ENCODE results near the gene GSG1.

The GSG1 gene

GRCh38 chr12:13144266-13144828 lies 40.9 kb upstream of the GSG1 start:
- Histone ChIP-seq H3K9ac (no peak overlapping the region), H3K4me2 (peak overlapping the region; percentile 42 to 87 (median 80)), H4K20me1 (no peaks in the 10 kb centered on the region), H3K27ac (peak overlapping the region in 10 of 11 experiments; percentile 1 to 67 (median 50); a peak in 15 of 22 replicates), H3K27me3 (no peaks in the 10 kb centered on the region), H3K36me3 (no peaks in the 10 kb centered on the region), H3K4me3 (no peak overlapping the region; a peak in 1 of 20 replicates), H3K4me1 (peaks cover 15 to 43% (median 24%) of the 10 kb centered on the region in 10 experiments), H3K9me3 (replicated peaks in 1 of 11) (peaks cover 0 to 22% (median 14%) of the 10 kb centered on the region in 11 experiments; a peak in 15 of 22 replicates)
- TF ChIP-seq Cebpa-rat (IDR thresholded peaks at IDR 0.05) = no peak

DNA sequence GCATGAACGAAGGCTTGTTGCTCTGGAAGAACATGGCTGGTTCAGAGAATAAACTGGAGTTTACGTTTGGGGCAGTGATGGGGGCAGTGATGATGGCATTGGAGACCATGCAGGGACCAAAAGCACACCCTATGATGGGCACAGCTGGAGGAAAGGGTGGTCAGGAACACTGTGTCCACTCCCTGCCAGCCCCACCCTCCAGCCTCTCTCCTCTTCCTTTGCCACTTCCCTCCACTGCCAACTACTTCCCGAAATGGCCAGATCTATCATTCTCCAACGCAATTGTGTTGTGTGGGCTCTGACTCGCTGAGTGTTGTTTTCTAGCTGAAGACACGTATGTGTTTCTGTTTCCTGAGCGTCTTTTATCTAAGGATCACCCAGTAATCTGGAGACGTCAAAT lies 39.3 kb upstream of the GSG1 start:
- peaks cover 0 to 24% (median 14%) of the 10 kb centered on the region in 11 experiments; a peak in 15 of 22 replicates for H3K9me3 ChIP-seq (replicated peaks in 1 of 11)
- H3K27me3 ChIP-seq = no peaks in the 10 kb centered on the region
- peaks cover 15 to 43% (median 24%) of the 10 kb centered on the region in 10 experiments for H3K4me1 ChIP-seq
- no peak overlapping the region for H3K9ac ChIP-seq
- no peaks in the 10 kb centered on the region for H4K20me1 ChIP-seq
- peak overlapping the region in 5 of 11 experiments; percentile 6 to 35 (median 27); a peak in 7 of 22 replicates for H3K4me2 ChIP-seq
- no peak overlapping the region for H3K4me3 ChIP-seq
- H3K27ac ChIP-seq = 0 out of 22 replicates have a peak overlapping the region, but pooled peaks of 1 of the 11 experiments have one; percentile 6
- H3K36me3 ChIP-seq = no peaks in the 10 kb centered on the region
- no peak for TF ChIP-seq Cebpa-rat (IDR thresholded peaks at IDR 0.05)

GRCh38 chr12:13141686-13142085 lies 38.2 kb upstream of the GSG1 start:
- H3K9me3 ChIP-seq (replicated peaks in 1 of 11) = peaks cover 0 to 24% (median 14%) of the 10 kb centered on the region in 11 experiments; a peak in 15 of 22 replicates
- no peaks in the 10 kb centered on the region for H3K36me3 ChIP-seq
- no peak overlapping the region for H3K27ac ChIP-seq
- no peaks in the 10 kb centered on the region for H4K20me1 ChIP-seq
- no peak for TF ChIP-seq Cebpa-rat (IDR thresholded peaks at IDR 0.05)
- no peaks in the 10 kb centered on the region for H3K27me3 ChIP-seq
- H3K4me2 ChIP-seq = 0 out of 22 replicates have a peak overlapping the region, but pooled peaks of 1 of the 11 experiments have one; percentile 11
- H3K4me1 ChIP-seq = peaks cover 15 to 41% (median 24%) of the 10 kb centered on the region in 10 experiments
- H3K9ac ChIP-seq = no peak overlapping the region
- no peak overlapping the region for H3K4me3 ChIP-seq

DNA sequence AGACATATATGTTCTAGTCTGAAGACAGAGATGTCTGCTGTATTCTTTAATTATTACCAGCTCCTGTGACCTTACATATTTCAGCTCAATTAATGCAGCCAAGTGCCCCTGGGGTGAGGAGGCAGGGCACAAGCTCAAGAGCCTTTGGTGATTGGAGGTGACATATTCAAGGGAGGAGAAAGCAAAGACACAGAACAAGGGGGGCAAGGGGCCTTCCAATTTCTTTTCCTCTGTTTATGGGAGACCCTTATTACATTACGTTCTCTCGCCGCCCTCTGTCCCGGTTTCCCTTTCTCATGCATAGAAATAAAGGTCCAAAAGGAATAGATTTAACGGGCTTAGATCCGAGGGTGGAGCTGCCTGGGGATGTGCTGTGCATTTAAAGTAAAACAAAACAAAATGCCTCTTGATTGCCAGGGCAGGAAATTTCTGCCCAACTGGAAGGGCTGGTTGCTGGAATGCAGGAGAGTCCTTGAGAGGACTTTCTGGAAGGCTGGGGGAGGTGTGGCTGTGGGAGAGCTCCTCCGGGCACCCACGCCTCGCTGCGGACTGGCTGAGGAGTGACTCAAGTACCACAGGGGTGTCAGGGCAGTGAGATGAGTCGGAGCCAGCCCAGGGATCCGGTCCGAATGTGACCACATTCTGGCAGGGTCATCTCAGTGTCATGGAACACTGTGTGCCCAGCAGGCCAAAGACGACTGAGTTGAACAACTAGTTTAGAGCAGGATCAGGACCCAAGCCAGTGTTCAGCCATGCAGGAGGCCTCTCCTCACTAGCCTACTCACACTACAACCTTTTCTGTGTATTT lies 32.1 kb upstream of the GSG1 start:
- no peak for TF ChIP-seq Cebpa-rat (IDR thresholded peaks at IDR 0.05)
- H3K4me1 ChIP-seq = peaks cover 0 to 11% (median 0%) of the 10 kb centered on the region in 10 experiments; a peak in 4 of 20 replicates
- H3K27me3 ChIP-seq = no peaks in the 10 kb centered on the region
- no peak overlapping the region for H3K27ac ChIP-seq
- H3K36me3 ChIP-seq = no peaks in the 10 kb centered on the region
- H4K20me1 ChIP-seq = no peaks in the 10 kb centered on the region
- no peak overlapping the region for H3K9ac ChIP-seq
- 0 out of 22 replicates have a peak overlapping the region, but pooled peaks of 1 of the 11 experiments have one; percentile 7 for H3K4me2 ChIP-seq
- H3K9me3 ChIP-seq (replicated peaks in 1 of 11) = peaks cover 0 to 19% (median 13%) of the 10 kb centered on the region in 11 experiments; a peak in 13 of 22 replicates
- H3K4me3 ChIP-seq = no peak overlapping the region

GRCh38 chr12:13133886-13134285 lies 30.4 kb upstream of the GSG1 start:
- no peak overlapping the region for H3K4me3 ChIP-seq
- peaks cover 0 to 5% (median 0%) of the 10 kb centered on the region in 11 experiments; a peak in 2 of 22 replicates for H3K9me3 ChIP-seq (replicated peaks in 1 of 11)
- no peak overlapping the region for H3K27ac ChIP-seq
- H3K36me3 ChIP-seq = no peaks in the 10 kb centered on the region
- no peak overlapping the region for H3K4me2 ChIP-seq
- no peak overlapping the region for H3K9ac ChIP-seq
- TF ChIP-seq Cebpa-rat (IDR thresholded peaks at IDR 0.05) = no peak
- H4K20me1 ChIP-seq = no peaks in the 10 kb centered on the region
- H3K27me3 ChIP-seq = no peaks in the 10 kb centered on the region
- peaks cover 0 to 11% (median 0%) of the 10 kb centered on the region in 10 experiments; a peak in 4 of 20 replicates for H3K4me1 ChIP-seq

DNA sequence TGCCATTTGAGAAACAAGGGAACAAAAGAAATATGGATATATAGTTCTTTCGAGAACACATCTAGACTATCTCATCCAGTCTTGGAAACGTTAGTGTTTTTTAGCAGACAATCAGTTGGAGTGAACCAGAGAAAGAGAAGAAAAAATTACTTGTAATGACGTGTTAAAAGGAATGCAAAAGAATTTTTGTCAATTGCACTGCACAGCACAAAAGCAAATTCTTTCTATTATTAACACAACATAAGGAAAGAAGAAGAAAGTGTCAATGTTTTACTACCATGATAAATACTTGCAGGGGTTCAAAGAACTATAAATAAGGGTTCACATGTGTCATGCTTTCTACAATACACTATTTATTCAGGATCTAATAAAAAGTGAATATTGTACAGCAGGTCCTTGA lies 27.5 kb upstream of the GSG1 start:
- Histone ChIP-seq H3K9ac (no peak overlapping the region), H3K27ac (no peak overlapping the region)
- no peak for TF ChIP-seq Cebpa-rat (IDR thresholded peaks at IDR 0.05)

DNA sequence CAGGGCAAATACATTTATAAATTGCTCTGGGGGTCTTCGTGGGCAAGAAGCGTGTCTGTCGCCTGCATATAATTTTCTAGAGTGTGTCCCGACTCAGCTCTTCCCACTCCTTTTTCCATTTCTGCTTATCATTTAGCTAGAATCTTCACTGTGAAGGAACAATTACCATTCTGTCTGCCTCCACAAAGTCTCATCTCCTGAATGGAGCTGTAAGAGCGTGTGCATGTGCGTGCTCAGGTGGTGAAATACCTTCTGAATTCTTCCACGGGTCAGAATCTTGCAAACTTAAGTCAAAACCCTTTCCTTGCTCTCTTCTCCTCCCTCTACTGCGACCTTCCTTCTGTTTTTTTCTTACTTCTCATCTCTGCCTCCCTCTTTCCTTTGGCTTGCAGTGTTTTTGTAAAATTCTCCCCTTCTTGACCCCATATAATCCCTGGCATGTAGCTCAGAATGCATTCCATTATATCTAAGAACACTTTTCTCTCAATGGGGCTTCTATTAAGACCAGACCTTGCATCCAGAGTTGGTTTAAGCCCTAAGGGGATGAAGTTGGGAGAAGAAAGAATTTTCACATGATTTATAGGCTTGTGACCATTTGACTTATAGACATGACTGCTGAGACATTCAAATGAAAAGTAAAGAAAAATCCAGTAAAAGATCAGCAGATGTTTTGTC lies 25.0 kb upstream of the GSG1 start:
- H3K4me2 ChIP-seq = no peak overlapping the region
- H4K20me1 ChIP-seq = no peaks in the 10 kb centered on the region
- no peak overlapping the region for H3K27ac ChIP-seq
- TF ChIP-seq Cebpa-rat (IDR thresholded peaks at IDR 0.05) = no peak
- H3K9ac ChIP-seq = no peak overlapping the region
- H3K36me3 ChIP-seq = no peaks in the 10 kb centered on the region
- H3K4me3 ChIP-seq = no peak overlapping the region
- no peaks in the 10 kb centered on the region for H3K9me3 ChIP-seq (replicated peaks in 1 of 11)
- H3K27me3 ChIP-seq = no peaks in the 10 kb centered on the region
- peaks cover 6 to 22% (median 8%) of the 10 kb centered on the region in 10 experiments; a peak in 16 of 20 replicates for H3K4me1 ChIP-seq

More for the DNA sequence above, 27.5 kb upstream of the GSG1 start:
- H3K4me2 ChIP-seq = no peak overlapping the region
- H3K36me3 ChIP-seq = no peaks in the 10 kb centered on the region
- H3K27me3 ChIP-seq = no peaks in the 10 kb centered on the region
- H3K9me3 ChIP-seq (replicated peaks in 1 of 11) = no peaks in the 10 kb centered on the region
- no peaks in the 10 kb centered on the region for H4K20me1 ChIP-seq
- H3K4me1 ChIP-seq = peaks cover 0 to 6% (median 0%) of the 10 kb centered on the region in 10 experiments; a peak in 4 of 20 replicates
- no peak overlapping the region for H3K4me3 ChIP-seq

DNA sequence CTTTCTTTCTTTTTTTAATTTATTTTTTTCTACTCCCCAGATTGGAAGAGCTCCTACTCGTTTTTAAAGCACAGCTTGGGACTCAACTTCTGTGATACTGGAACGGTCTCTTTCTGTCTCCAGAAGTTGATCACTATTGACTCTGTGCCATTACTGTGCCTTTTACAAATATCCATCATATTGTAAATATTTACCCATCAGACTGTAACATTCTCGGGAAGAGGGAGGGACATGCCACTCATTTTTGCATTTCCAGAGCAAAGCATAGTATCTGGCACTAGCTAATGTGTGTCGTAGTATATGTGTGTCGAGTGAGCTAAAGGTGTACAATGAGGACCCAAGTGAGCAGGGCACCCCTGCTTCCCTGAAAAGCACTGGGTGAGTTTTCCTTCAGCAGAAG lies 24.0 kb upstream of the GSG1 start:
- Histone ChIP-seq H4K20me1 (no peaks in the 10 kb centered on the region), H3K4me2 (no peak overlapping the region), H3K4me3 (no peak overlapping the region), H3K36me3 (no peaks in the 10 kb centered on the region), H3K9ac (no peak overlapping the region), H3K27me3 (no peaks in the 10 kb centered on the region), H3K9me3 (replicated peaks in 1 of 11) (no peaks in the 10 kb centered on the region), H3K4me1 (peaks cover 6 to 21% (median 8%) of the 10 kb centered on the region in 10 experiments; a peak in 16 of 20 replicates), H3K27ac (no peak overlapping the region)
- no peak for TF ChIP-seq Cebpa-rat (IDR thresholded peaks at IDR 0.05)

DNA sequence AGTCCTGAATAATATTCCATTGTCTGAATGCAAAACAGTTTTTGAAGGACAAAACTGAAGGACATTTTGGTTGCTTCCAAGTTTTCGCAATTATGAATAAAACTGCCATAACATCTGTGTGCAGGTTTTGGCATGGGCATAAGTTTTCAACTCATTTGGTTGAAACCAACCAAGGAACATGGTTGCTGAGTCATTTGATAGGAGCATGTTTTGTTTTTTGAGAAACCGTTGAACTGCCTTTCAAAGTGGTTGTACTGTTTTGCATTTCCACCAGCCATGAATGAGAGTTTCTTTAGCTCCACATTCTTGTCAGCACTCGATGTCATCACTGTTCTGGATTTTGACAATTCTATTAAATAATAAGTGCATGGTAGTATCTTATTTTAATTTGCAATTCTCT lies 23.0 kb upstream of the GSG1 start:
- Histone ChIP-seq H3K4me3 (no peak overlapping the region), H3K4me2 (no peak overlapping the region), H3K9ac (no peak overlapping the region), H3K27ac (no peak overlapping the region), H3K9me3 (replicated peaks in 1 of 11) (peaks cover 0 to 7% (median 0%) of the 10 kb centered on the region in 11 experiments; a peak in 1 of 22 replicates), H3K4me1 (peaks cover 6 to 29% (median 8%) of the 10 kb centered on the region in 10 experiments; a peak in 16 of 20 replicates), H4K20me1 (no peaks in the 10 kb centered on the region), H3K27me3 (no peaks in the 10 kb centered on the region), H3K36me3 (no peaks in the 10 kb centered on the region)
- TF ChIP-seq Cebpa-rat (IDR thresholded peaks at IDR 0.05) = no peak
